ENCODE data around the gene RPS19. TPM values are rescaled to one million over a fixed set of nuclear protein-coding genes. Genes with fewer than 3 reads are reported as not detected.

The RPS19 gene
- polyA plus RNA-seq (ENCODE audit: insufficient read depth in 1 of 5, insufficient read length in 5 of 5, low replicate concordance in 1 of 5): 1,000 to 10,000 TPM; 1,580 to 2,598 (median 1,786) TPM
- long read RNA-seq, donor 1, transcript RPS19-206 (6 exons, 2,359 nt): major isoform, 2,499 of 4,180 reads
- long read RNA-seq, donor 1, transcript RPS19-201 (6 exons, 500 nt): minor isoform, 5 of 4,180 reads
- long read RNA-seq, donor 1, transcript RPS19-205 (3 exons, 601 nt): minor isoform, 10 of 4,180 reads
- long read RNA-seq, donor 1, partial matches to known transcripts: 1,631 of 4,180 reads
- long read RNA-seq, donor 1, other reads (novel, unspliced or antisense): 31 of 4,180 reads
- long read RNA-seq, donor 2, transcript RPS19-205 (3 exons, 601 nt): minor isoform, 10 of 1,991 reads
- long read RNA-seq, donor 2, transcript RPS19-206 (6 exons, 2,359 nt): major isoform, 1,396 of 1,991 reads
- long read RNA-seq, donor 2, partial matches to known transcripts: 566 of 1,991 reads
- long read RNA-seq, donor 2, other reads (novel, unspliced or antisense): 13 of 1,991 reads
- long read RNA-seq, donor 3, transcript RPS19-206 (6 exons, 2,359 nt): major isoform, 1,514 of 2,839 reads
- long read RNA-seq, donor 3, transcript RPS19-205 (3 exons, 601 nt): minor isoform, 15 of 2,839 reads
- long read RNA-seq, donor 3, partial matches to known transcripts: 1,286 of 2,839 reads
- long read RNA-seq, donor 3, other reads (novel, unspliced or antisense): 19 of 2,839 reads
- long read RNA-seq, donor 4, transcript RPS19-206 (6 exons, 2,359 nt): major isoform, 1,098 of 1,922 reads
- long read RNA-seq, donor 4, transcript RPS19-205 (3 exons, 601 nt): minor isoform, 6 of 1,922 reads
- long read RNA-seq, donor 4, partial matches to known transcripts: 815 of 1,922 reads
- long read RNA-seq, donor 4, other reads (novel, unspliced or antisense): 0 of 1,922 reads
- long read RNA-seq, donor 5, transcript RPS19-205 (3 exons, 601 nt): minor isoform, 17 of 4,308 reads
- long read RNA-seq, donor 5, transcript RPS19-206 (6 exons, 2,359 nt): major isoform, 2,953 of 4,308 reads
- long read RNA-seq, donor 5, transcript RPS19-201 (6 exons, 500 nt): minor isoform, 6 of 4,308 reads
- long read RNA-seq, donor 5, partial matches to known transcripts: 1,255 of 4,308 reads
- long read RNA-seq, donor 5, other reads (novel, unspliced or antisense): 72 of 4,308 reads
- long read RNA-seq, donor 6, transcript RPS19-205 (3 exons, 601 nt): minor isoform, 7 of 3,534 reads
- long read RNA-seq, donor 6, transcript RPS19-201 (6 exons, 500 nt): minor isoform, 8 of 3,534 reads
- long read RNA-seq, donor 6, transcript RPS19-206 (6 exons, 2,359 nt): major isoform, 2,451 of 3,534 reads
- long read RNA-seq, donor 6, partial matches to known transcripts: 1,021 of 3,534 reads
- long read RNA-seq, donor 6, other reads (novel, unspliced or antisense): 43 of 3,534 reads
- long read RNA-seq, donor 7, transcript RPS19-206 (6 exons, 2,359 nt): major isoform, 1,468 of 1,874 reads
- long read RNA-seq, donor 7, partial matches to known transcripts: 386 of 1,874 reads
- long read RNA-seq, donor 7, other reads (novel, unspliced or antisense): 10 of 1,874 reads
- long read RNA-seq, donor 8, transcript RPS19-206 (6 exons, 2,359 nt): major isoform, 825 of 1,396 reads
- long read RNA-seq, donor 8, transcript RPS19-205 (3 exons, 601 nt): minor isoform, 8 of 1,396 reads
- long read RNA-seq, donor 8, partial matches to known transcripts: 561 of 1,396 reads
- long read RNA-seq, donor 8, other reads (novel, unspliced or antisense): 0 of 1,396 reads

- peak; percentile 99 for DNase-seq
Measured at GRCh38 chr19:41859618-41860418, at the start of gene RPS19. TSS of gene RPS19 (plus strand) at chr19:41860255. CDS start at chr19:41860775, 520 bp downstream.

GRCh38 chr19:41810301-41810700 is 49.8 kb upstream of the RPS19 start:
- no peak for DNase-seq

DNA sequence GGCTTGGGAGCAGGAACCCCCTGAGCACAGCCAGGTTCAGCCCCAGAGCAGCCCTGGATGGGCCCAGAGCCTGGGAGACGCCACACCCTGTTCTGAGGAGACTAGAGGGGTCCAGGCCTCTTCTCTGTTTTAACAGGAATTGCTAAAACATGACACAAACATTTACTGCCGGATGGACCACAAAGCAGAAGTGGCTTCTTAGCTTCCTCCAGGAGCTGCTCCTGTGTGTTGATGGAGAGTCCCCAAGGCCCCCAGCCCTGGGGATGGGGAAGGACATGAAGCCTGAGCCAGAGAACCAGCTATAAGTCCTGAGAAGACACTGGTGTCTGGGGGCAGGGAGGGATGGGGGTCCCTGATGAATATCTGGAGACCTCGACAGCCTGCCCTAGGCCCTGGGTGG is 49.0 kb upstream of the RPS19 start:
- no peak for DNase-seq

DNA sequence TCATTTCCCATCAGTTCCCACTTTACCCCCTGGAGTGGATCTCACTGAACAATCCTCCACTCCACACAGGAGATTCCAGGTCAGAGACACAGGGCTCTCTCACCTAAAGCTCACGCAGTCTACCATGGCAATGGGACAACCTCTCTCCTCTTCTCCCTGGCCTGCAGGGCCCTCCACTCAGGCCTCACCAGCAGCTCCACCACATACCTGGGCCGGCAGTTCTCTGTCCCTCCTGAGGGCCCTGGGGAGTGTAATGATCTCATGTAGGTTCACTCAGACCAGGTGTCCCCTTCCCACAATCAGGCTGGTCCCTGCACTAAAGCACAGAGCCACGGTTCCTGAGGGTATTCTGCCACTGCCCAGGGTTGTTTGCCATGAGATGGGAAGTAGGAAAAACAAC is 48.1 kb upstream of the RPS19 start:
- no peak for DNase-seq

DNA sequence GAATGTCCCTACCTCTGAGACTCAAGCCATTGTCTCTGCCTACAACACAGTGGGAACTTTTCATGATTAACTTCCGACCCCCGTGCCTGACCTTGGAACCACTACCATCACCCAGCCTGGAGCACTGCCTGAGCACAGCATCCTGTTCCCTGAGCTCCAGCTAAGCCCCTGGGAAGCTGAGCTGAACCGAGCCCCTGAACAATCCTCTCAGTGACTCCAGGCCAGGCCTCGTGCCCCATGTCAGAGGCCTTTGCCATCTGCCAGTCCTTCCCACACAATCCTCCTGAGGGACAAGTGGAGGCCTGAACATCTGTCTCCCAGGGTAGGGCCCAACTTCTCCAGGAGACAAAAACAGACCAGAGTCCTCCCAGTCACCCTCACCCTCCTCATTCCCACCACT is 46.1 kb upstream of the RPS19 start:
- DNase-seq: no peak

- DNase-seq: no peak
Measured at GRCh38 chr19:41815301-41815700, 44.8 kb upstream of the RPS19 start.

DNA sequence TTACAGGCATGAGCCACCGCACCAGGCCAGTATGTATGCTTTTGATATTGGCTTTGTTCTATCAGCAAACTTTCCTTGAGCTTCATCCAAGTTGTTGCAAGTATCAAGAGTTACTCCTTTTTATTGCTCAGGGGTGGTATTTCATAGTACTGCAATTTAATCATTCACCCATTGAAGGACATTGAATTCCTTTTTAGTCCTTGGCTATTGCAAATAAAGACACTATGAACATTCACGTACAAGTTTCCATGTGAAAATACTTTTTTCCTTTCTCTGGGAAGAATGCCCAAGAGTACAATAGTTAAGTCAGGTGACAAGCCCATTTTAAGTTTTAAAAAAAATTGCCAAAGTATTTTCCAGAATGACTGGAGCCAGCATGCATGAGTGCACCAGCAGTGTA is 43.3 kb upstream of the RPS19 start:
- no peak for DNase-seq

GRCh38 chr19:41821003-41821735 is 38.9 kb upstream of the RPS19 start:
- peak in 1 of 2 donors; percentile 9 for DNase-seq

DNA sequence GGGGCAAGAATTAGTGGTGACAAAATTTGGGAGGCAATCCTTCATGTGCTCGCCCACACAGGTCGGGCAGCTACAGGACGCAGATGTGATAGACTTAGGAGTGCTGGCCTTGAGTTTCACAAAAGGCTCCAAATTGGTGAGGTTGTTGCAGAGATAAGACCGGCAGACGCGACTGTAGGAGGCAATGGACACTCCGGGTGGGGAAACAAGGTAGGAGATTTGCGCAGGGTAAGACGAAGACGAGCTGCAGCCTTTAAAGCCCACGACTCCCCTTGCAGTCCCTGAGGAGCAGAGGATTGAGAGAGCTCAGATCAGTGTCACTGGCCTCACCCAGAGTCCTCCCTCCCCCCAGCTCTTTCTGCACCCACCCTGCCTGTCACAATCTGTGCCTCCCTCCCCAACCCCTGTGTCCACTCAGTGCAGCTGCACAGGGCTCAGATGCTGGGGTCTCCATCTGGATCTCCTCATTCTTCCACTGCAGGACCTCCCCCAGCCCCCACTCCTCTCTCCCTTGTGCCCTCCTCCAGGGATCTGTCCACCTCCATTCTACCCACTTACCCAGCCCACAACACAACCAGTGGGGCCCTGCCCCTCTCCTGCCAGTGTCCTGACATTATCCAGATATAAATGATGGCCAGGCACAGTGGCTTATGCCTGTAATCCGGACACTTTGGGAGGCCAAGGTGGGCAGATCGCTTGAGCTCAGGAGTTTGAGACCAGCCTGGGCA is 21.9 kb upstream of the RPS19 start:
- DNase-seq: no peak

DNA sequence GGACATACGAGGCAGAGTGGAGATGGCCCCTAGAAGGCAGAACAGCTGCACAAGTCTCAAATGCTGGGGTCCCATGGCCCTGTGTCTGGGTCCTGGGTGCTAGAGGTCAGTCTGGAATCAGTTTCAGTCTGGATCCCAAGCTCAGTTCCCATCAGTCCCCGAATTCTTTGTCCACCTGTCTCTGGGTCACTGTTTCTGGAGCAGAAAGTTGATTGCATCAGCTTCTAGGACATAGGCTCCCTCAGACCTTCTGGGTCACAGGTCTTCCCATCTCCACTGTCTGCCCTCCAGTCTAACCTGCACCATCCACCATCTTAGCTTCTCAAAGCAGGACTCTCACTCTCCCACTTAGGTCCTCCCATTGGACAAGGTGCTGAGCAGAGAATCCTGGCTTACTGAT is 20.8 kb upstream of the RPS19 start:
- DNase-seq: no peak

DNA sequence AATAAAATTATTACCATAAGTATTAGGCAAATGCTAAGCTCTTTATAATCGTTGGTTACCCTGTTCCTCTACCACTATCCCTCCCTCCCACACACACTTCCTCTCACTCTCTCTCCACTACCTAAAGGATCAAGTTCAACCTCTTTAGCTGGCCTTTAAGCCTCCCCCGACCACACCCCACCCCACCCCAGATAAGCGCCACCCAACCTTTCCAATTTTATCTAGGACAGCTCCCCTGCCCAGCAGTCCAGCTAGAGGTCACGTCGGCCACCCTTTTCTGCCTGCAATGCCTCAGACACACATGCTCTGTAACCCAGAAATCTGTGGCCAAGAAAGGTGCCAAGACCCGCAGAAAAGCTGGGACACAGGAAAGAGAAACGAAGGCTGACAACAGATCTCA is 16.7 kb upstream of the RPS19 start:
- no peak for DNase-seq

- no peak for DNase-seq
Measured at GRCh38 chr19:41844601-41845000, 15.5 kb upstream of the RPS19 start, which contains the start of gene LYPD4. TSS of gene LYPD4 (minus strand) at chr19:41844683. CDS start at chr19:41839285, 5,398 bp downstream.

DNA sequence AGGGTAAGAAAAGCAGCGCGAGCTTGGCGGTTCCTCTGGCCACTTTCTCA is 15.2 kb upstream of the RPS19 start, which contains the start of gene DMRTC2:
Gene DMRTC2 (plus strand): TSS at position 42 of the 50 bp plus-strand sequence. CDS start 2,387 bp downstream, outside the sequence.
- DNase-seq: no peak

- no peak for DNase-seq
Measured at GRCh38 chr19:41845051-41845590, 14.9 kb upstream of the RPS19 start.

- no peak for DNase-seq
Measured at GRCh38 chr19:41847351-41848105, 12.5 kb upstream of the RPS19 start.

DNA sequence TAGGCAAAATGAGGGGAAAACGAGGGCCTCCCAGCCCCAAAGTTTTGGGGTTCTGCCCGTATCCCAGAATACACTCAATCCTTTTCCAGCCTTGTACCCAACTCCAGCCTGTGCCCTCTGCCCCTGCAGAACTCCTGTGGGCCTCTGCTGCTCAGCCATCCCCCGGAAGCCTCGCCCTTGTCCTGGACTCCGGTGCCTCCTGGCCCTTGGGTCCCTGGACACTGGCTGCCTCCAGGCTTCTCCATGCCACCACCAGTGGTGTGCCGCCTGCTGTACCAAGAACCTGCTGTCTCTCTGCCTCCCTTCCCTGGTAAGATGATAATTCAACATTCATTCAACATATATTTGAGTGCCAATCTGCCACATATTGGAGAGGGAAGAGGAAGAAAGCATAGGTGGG is 11.4 kb upstream of the RPS19 start:
- DNase-seq: no peak

DNA sequence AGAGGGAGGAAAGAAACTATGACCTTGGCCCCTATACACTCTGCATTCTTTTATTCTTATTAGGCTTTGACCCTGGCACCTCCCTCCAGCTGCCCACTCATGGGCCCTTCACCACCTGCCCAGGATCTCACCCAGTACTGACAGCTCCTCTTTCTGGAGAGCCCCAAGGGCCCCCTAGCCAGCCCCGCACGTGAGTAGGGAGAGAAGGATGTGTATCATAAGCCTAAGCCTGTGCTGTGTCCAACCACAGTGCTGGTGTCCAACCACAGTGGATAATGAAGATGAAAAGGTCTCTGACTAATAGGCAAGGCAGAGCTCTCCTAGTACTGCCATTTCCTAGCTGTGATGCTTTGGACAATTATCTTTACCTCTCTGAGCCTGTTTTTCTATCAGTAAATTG is 11.0 kb upstream of the RPS19 start:
- DNase-seq: no peak

- no peak for DNase-seq
Measured at GRCh38 chr19:41850381-41850780, 9.7 kb upstream of the RPS19 start.
